ENCODE results near the gene GPC2. TPM values are rescaled to one million over a fixed set of nuclear protein-coding genes. Genes with fewer than 3 reads are reported as not detected.
A peak's percentile ranks its signal among the peaks of the same experiment; 100 is the strongest.

Gene GPC2
- total RNA-seq, 1 experiment from 2014 or later: 5.0 TPM

DNA sequence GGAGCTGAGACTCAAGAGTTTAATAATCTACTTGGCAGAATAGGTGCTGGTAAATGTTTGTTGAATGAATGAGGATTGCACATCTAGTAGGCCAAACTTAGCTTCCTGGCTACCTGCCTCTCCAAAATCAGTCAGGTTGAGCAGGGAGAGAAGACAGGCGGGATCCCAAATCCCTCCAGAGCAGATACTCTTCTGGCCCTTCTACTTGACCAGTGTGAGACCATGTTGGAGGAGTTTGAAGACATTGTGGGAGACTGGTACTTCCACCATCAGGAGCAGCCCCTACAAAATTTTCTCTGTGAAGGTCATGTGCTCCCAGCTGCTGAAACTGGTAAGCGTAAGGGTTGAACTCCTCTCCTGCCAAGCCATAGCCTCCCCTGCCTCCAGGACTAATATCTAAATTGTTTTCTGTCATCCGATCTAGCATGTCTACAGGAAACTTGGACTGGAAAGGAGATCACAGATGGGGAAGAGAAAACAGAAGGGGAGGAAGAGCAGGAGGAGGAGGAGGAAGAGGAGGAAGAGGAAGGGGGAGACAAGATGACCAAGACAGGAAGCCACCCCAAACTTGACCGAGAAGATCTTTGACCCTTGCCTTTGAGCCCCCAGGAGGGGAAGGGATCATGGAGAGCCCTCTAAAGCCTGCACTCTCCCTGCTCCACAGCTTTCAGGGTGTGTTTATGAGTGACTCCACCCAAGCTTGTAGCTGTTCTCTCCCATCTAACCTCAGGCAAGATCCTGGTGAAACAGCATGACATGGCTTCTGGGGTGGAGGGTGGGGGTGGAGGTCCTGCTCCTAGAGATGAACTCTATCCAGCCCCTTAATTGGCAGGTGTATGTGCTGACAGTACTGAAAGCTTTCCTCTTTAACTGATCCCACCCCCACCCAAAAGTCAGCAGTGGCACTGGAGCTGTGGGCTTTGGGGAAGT lies 52.6 kb downstream of the GPC2 start:
- TF ChIP-seq, protein P1, sequence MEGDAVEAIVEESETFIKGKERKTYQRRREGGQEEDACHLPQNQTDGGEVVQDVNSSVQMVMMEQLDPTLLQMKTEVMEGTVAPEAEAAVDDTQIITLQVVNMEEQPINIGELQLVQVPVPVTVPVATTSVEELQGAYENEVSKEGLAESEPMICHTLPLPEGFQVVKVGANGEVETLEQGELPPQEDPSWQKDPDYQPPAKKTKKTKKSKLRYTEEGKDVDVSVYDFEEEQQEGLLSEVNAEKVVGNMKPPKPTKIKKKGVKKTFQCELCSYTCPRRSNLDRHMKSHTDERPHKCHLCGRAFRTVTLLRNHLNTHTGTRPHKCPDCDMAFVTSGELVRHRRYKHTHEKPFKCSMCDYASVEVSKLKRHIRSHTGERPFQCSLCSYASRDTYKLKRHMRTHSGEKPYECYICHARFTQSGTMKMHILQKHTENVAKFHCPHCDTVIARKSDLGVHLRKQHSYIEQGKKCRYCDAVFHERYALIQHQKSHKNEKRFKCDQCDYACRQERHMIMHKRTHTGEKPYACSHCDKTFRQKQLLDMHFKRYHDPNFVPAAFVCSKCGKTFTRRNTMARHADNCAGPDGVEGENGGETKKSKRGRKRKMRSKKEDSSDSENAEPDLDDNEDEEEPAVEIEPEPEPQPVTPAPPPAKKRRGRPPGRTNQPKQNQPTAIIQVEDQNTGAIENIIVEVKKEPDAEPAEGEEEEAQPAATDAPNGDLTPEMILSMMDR (IDR thresholded peaks at IDR 0.05; ENCODE audit: insufficient read depth in 1 of 2, low read depth in 1 of 2, low read length in 1 of 2, severe bottlenecking in 1 of 2, unreplicated experiment in 1 of 2): no peak
- ChIA-PET CTCF (no interaction called here), POLR2A (interaction anchor here (0.6 to 0.9 kb wide), 3 partner anchors 23 to 84 kb away, joined by 3 to 4 read pairs (median 3); partner anchors contain the start of genes AP4M1, LAMTOR4 and MCM7)
- no TSS peak for BruUV-seq (replicated peaks)
- Mint-ChIP-seq H3K9me3 (ENCODE audit: unreplicated experiment) (no peaks in the 10 kb centered on the region), H3K27ac (ENCODE audit: unreplicated experiment) (no peak overlapping the region), H3K27me3 (ENCODE audit: insufficient read depth, unreplicated experiment) (no peaks in the 10 kb centered on the region), H3K4me1 (ENCODE audit: low read depth, unreplicated experiment) (peaks cover 22% of the 10 kb centered on the region), H3K36me3 (ENCODE audit: insufficient read depth, unreplicated experiment) (peaks cover 23% of the 10 kb centered on the region), H3K4me3 (ENCODE audit: unreplicated experiment) (peak overlapping the region; percentile 37)
- intact Hi-C loops (cut with micrococcal nuclease; ENCODE audit: unreplicated experiment): loop anchor here (1.0 kb wide), 1 partner anchor 23 kb away; the partner anchor contains the start of genes AP4M1 and MCM7
- Histone ChIP-seq H3K4me3 (ENCODE audit: low read depth, low read length) (no peak overlapping the region), H3K36me3 (ENCODE audit: control insufficient read depth, insufficient read depth, low read length) (no peaks in the 10 kb centered on the region), H3K9me3 (no peaks in the 10 kb centered on the region), H3K27me3 (replicated peaks; ENCODE audit: control insufficient read depth, insufficient read depth, low read length) (no peaks in the 10 kb centered on the region), H3K4me1 (peaks cover 26% of the 10 kb centered on the region)
- DNase-seq: no peak

DNA sequence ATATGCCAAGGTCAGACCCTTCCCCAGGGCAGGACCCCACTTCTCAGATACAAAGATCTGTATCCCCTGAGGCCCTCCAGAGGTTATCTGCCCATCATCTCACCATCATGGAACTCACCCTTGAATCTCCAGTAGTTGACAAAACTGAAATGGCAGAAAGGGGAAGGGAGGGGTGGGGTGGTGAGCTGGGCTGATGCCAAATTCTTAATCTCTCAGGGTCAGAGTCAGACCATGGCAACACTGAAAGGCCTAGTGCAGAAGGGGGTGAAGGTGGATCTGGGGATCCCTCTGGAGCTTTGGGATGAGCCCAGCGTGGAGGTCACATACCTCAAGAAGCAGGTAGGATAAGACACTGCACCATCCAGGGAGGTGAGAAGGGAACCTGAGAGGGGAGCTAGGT lies 54.6 kb downstream of the GPC2 start:
- BruUV-seq (replicated peaks): no TSS peak

DNA sequence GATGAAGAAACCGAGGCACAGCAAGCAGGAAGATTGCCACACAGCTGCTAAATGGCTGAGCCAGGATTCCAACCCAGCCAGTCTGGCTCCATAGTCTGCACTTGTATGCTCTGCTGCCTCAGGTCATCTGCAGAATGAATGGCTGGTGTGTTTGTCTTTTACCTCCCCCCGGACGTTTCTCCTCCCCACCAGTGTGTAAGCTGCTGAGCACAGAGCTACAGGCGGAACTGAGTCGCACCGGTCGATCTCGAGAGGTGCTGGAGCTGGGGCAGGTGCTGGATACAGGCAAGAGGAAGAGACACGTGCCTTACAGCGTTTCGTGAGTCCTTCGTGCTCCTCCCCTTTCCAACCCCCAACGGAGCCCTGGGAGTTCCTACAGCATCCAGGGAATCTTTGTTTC lies 55.1 kb downstream of the GPC2 start:
- CTCF ChIA-PET: no interaction called here
- Mint-ChIP-seq H3K9me3 (ENCODE audit: unreplicated experiment) (no peaks in the 10 kb centered on the region), H3K36me3 (ENCODE audit: insufficient read depth, unreplicated experiment) (peaks cover 33% of the 10 kb centered on the region), H3K27ac (ENCODE audit: unreplicated experiment) (no peak overlapping the region), H3K4me3 (ENCODE audit: unreplicated experiment) (no peak overlapping the region), H3K27me3 (ENCODE audit: insufficient read depth, unreplicated experiment) (no peaks in the 10 kb centered on the region), H3K4me1 (ENCODE audit: low read depth, unreplicated experiment) (peaks cover 22% of the 10 kb centered on the region)
- TF ChIP-seq, protein P1 (IDR thresholded peaks at IDR 0.05; ENCODE audit: insufficient read depth in 1 of 2, low read depth in 1 of 2, low read length in 1 of 2, severe bottlenecking in 1 of 2, unreplicated experiment in 1 of 2): no peak
- intact Hi-C loops (cut with micrococcal nuclease; ENCODE audit: unreplicated experiment): no loop called here
- H3K36me3 ChIP-seq (ENCODE audit: control insufficient read depth, insufficient read depth, low read length): no peaks in the 10 kb centered on the region
- H3K27me3 ChIP-seq (replicated peaks; ENCODE audit: control insufficient read depth, insufficient read depth, low read length): no peaks in the 10 kb centered on the region
- H3K4me1 ChIP-seq: peaks cover 19% of the 10 kb centered on the region
- no peak overlapping the region for H3K4me3 ChIP-seq (ENCODE audit: low read depth, low read length)
- no peaks in the 10 kb centered on the region for H3K9me3 ChIP-seq
- no TSS peak for BruUV-seq (replicated peaks)
- POLR2A ChIA-PET: no interaction called here
- no peak for DNase-seq

More for the DNA sequence above, 54.6 kb downstream of the GPC2 start:
- ChIA-PET POLR2A (no interaction called here), CTCF (no interaction called here)
- Mint-ChIP-seq H3K4me3 (ENCODE audit: unreplicated experiment) (no peak overlapping the region), H3K36me3 (ENCODE audit: insufficient read depth, unreplicated experiment) (peaks cover 35% of the 10 kb centered on the region), H3K9me3 (ENCODE audit: unreplicated experiment) (no peaks in the 10 kb centered on the region), H3K27ac (ENCODE audit: unreplicated experiment) (no peak overlapping the region), H3K27me3 (ENCODE audit: insufficient read depth, unreplicated experiment) (no peaks in the 10 kb centered on the region), H3K4me1 (ENCODE audit: low read depth, unreplicated experiment) (peaks cover 22% of the 10 kb centered on the region)
- Histone ChIP-seq H3K4me1 (peaks cover 19% of the 10 kb centered on the region), H3K27me3 (replicated peaks; ENCODE audit: control insufficient read depth, insufficient read depth, low read length) (no peaks in the 10 kb centered on the region), H3K36me3 (ENCODE audit: control insufficient read depth, insufficient read depth, low read length) (no peaks in the 10 kb centered on the region), H3K9me3 (no peaks in the 10 kb centered on the region), H3K4me3 (ENCODE audit: low read depth, low read length) (no peak overlapping the region)
- DNase-seq: no peak
- TF ChIP-seq, protein P1 (IDR thresholded peaks at IDR 0.05; ENCODE audit: insufficient read depth in 1 of 2, low read depth in 1 of 2, low read length in 1 of 2, severe bottlenecking in 1 of 2, unreplicated experiment in 1 of 2): no peak
- intact Hi-C loops (cut with micrococcal nuclease; ENCODE audit: unreplicated experiment): no loop called here

Measured in Caco-2 (cell line).